Keratinocyte (primary cell): ENCODE measurements around the gene GPR146.

Experiments used
- EZH2 ChIP-seq: IDR thresholded peaks from one replicate; pipeline ENCODE4 v1.6.1; 2012; ENCODE audit warnings: inconsistent platforms, mild to moderate bottlenecking, low read length, moderate library complexity
- TF ChIP-seq, protein P1 (sequence below), 3 experiments: IDR thresholded peaks in 1 of 3; conservative IDR thresholded peaks in 1 of 3; optimal IDR thresholded peaks in 1 of 3; 2 replicates in 2 of 3; 3 replicates in 1 of 3; pipeline versions ENCODE3 to v1.5.1; 2011; ENCODE audit warnings: low read length in 3 of 3, mild to moderate bottlenecking in 3 of 3, moderate library complexity in 2 of 3, control low read depth in 1 of 3, inconsistent platforms in 1 of 3; ENCODE audit not compliant: insufficient read depth in 2 of 3; ENCODE audit errors: extremely low read depth in 1 of 3

DNA sequence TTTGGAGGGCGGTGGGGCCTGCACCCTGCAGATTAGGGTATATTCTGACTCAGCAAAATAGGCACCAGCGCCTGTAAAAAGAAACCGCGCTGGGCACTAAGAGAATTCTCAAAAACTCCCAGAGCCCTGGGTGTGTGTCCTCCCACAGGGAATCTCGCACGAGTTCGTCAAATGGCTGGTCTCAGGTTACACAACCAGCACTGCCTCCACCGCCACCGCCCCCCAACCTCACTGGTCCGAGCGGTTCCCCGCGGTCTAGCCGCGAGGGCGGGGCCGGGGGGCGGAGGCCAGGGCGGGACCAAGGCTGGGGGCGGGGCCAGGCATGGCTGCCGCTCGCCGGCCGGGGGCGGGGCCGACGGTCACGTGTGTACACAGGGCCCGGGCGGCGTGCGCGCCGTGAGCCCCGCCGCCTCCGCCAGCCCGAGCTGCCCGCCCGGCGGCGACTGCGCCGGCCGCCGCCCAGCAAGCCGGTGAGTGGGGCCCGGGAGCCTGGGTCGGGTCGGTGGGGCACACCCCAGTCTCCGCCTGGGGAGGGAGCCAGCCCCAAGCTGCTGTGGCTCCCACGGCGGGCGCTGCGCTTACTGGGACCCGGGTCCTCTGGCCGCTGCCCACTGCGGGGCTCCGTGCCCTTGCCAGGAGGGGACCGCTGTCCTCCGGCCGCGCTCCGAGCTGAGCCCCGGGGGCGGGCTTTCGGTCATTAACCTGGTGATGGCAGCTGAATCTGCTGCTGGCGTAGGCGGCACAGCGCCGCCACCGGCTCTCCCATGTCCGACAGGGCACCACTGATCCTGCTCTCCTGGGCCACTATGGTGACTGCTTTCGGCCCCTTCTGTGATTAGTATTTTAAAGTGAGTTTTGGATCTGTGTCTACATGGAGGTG lies at the start of gene GPR146:
- TF ChIP-seq, protein P1, sequence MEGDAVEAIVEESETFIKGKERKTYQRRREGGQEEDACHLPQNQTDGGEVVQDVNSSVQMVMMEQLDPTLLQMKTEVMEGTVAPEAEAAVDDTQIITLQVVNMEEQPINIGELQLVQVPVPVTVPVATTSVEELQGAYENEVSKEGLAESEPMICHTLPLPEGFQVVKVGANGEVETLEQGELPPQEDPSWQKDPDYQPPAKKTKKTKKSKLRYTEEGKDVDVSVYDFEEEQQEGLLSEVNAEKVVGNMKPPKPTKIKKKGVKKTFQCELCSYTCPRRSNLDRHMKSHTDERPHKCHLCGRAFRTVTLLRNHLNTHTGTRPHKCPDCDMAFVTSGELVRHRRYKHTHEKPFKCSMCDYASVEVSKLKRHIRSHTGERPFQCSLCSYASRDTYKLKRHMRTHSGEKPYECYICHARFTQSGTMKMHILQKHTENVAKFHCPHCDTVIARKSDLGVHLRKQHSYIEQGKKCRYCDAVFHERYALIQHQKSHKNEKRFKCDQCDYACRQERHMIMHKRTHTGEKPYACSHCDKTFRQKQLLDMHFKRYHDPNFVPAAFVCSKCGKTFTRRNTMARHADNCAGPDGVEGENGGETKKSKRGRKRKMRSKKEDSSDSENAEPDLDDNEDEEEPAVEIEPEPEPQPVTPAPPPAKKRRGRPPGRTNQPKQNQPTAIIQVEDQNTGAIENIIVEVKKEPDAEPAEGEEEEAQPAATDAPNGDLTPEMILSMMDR (optimal IDR thresholded peaks at IDR 0.05 in 1 of 3, IDR thresholded peaks at IDR 0.05 in 1 of 3, conservative IDR thresholded peaks at IDR 0.05 in 1 of 3; ENCODE audit: extremely low read depth in 1 of 3, insufficient read depth in 2 of 3, low read length in 3 of 3) = peak; percentile 50 to 72 (median 58)
- TF ChIP-seq EZH2 = no peak
